ENCODE data around the gene KCNG2.
"Not testable (repeated sequence)": the region's sequence is repeated elsewhere in the genome, so short reads cannot be mapped to it uniquely, and the experiment has no call there.

The KCNG2 gene

DNA sequence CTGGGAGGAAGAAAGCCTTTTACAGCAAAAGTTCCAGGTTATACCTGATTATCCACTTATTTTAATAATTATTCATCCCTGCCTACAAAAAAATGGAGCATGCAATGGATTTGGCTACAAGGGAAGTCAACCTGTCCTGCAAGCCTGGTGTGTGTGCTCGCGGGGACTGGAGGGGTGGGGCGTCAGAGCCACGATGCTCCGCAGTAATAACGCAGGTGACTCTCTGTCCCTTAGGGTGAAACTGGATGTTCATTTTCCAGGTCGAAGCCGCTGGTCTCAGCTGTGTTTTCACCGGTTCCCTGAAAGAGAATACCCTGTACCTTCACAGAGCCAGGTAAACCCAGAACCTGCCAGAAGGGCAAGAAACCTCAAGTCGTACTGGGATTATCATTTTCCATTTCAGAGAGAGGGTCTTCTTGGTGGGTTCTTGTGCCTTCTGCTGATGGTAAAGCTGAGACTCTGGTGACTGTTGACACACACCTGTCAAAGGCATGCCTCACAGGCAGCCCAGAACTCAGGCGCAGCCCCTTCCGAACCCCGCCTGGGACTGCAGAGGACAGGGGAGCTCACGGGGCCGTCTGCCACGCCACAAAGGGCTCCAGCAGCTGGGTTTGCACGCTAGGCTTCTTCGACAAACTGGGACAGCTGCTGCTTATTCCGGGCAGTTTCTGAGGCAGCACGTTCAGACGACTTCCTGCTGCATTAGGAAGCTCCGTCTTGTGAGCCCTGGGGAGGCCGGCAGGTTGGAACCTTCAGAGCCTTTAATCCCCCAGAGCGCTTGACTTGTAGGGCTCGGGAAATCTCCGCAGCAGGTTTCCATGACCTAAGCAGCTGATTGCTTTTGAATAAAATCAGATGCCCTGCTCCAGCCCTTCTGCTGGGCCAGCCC lies 58.6 kb downstream of the KCNG2 start:
- DNase-seq: no peak

DNA sequence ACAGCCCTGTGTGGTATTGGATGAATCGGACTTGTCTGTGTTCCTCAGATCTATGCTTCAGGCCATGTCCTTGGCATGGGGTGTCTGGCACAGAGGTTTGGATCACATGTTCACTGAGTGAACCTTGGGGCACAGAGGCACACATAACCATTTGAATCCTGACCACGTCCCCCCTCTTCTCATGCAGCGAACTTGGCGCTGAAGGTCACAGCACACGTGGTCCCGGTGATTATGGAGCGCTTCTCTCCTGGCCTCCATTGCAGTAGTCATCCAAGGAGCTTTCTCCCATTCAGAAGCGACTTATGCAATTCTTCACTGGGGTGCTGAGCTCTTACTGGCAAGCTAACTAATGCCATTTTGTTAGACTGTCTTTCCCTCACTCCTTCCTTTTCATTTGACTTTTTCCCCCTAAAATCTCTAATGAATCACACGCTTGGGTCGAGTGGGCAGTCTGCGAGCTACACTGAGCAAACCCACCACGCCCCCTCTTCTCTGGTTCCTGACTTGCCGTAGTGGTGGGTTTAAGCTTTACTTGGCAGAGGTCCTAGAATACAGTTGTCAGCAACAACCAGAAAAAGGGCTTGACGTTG lies 59.4 kb downstream of the KCNG2 start:
- DNase-seq: no peak

DNA sequence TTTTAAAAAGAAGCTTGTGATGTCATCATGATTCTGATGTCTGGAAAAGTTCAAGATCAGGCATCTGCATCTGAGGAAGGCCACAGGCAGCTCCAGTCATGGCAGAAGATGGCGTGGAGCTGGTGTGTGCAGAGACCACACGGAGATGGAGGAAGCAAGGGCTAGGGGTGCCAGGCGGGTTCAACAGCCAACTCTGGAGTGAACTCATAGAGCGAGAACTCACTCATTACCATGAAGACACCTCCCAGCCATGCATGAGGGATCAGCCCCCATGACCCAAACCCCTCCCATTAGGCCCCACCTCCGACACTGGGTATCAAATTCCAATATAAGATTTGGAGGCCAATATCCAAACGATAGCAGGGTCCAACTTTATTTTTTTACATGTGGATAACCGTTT lies 61.6 kb downstream of the KCNG2 start:
- no peak for DNase-seq

DNA sequence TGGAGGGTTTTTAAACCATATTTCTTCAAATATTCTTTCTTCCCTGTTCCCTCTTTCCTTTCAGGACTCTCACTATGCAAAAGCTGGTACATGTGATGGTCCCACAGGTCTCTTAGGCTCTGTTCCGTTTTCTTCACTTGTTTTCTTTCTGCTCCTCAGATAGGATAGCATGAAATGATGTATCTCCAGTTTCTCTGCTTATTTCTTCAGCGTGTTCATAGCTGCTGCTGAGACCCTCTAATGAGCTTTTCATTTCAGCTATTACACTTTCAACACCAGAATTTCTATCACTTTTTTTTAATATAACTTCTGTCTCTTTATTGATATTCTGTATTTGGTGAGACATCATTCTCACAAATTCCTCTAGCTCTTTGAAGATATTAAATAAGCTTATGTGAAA lies 63.9 kb downstream of the KCNG2 start:
- DNase-seq: no peak

DNA sequence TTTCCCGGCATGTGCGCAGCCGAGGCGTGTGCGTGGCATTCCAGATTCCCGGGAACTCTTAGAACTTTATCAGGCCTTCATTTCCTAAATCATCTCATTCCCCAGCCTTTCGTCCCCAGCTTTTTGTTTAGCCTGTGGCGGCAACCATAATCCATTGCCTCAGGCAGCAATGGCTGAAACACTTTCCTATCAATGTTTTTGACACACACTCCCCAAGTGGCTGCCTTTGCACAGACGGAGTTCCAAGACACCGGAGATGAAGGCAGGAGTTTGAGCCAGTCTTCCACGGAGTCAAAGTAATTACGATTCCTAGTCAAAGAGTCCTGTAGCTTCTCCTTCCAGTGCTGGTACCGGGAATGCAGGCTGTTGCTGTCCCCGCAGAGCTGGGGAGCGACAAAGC lies 64.8 kb downstream of the KCNG2 start:
- DNase-seq: no peak

DNA sequence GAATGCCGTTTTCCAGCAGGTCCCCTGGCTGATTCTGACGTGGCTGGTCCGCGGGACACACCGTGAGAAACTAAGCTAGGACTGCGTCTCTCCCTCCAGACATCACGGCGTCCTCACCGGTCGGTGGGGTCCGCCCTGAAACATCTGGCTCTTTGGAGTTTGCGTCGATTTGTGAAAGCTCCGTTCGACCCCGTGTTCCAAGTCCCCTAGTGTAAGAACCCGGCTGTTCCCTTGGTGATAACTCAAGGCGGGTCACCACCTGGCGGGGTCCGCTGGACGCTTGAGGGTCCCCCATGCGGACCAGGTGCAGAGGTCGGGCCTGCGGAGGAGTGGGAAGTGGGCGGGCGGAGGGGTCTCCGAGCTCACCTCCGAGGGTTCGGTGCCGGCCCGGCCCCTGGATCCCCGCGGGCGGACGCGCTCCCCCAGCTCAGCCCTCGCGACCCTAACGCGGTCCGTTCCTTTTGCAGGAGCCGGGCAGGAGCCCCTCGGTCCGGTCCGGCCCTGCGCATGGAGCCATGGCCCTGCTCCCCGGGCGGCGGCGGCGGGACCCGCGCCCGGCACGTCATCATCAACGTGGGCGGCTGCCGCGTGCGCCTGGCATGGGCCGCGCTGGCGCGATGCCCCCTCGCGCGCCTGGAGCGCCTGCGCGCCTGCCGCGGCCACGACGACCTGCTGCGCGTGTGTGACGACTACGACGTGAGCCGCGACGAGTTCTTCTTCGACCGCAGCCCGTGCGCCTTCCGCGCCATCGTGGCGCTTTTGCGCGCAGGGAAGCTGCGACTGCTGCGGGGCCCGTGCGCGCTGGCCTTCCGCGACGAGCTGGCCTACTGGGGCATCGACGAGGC lies 65.6 kb downstream of the KCNG2 start:
- no peak for DNase-seq

DNA sequence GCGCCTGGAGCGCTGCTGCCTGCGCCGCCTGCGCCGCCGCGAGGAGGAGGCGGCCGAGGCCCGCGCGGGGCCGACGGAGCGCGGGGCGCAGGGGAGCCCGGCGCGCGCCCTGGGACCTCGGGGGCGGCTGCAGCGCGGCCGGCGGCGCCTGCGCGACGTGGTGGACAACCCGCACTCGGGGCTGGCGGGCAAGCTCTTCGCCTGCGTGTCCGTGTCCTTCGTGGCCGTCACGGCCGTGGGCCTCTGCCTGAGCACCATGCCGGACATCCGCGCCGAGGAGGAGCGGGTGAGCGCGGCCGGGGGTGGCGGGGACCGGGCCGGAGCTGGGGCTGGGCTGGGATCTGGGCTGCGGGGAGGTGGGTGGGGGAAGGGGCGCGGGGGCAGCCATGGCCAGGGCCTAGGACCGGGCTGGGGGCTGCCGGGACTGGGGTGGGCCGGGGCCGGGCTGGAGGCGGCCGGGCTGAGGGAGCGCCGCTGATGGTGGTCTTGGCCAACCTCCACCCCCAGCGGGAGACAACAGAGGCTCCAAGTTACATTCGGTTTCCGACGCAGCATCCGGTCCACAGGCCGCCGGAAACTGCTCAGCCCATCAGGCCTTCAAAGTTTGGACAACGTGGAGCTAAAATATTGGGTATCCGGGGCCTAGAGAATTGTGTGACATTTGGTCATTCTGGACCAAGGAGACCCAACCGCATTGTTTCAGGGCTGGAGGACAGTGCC lies 66.4 kb downstream of the KCNG2 start:
- no peak for DNase-seq

DNA sequence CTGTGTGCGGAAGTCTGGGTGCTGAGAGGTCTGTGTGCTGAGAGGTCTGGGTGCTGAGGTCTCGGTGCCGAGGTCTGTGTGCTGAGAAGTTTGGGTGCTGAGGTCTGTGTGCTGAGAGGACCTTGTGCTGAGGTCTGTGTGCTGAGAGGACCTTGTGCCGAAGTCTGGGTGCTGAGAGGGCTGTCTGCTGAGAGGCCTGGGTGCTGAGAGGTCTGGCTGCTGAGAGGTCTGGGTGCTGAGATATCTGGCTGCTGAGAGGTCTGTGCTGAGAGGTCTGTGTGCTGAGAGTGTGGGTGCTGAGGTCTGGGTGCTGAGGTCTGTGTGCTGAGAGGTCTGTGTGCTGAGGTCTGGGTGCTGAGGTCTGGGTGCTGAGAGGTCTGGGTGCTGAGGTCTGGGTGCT lies 67.2 kb downstream of the KCNG2 start:
- DNase-seq: not testable (repeated sequence)

DNA sequence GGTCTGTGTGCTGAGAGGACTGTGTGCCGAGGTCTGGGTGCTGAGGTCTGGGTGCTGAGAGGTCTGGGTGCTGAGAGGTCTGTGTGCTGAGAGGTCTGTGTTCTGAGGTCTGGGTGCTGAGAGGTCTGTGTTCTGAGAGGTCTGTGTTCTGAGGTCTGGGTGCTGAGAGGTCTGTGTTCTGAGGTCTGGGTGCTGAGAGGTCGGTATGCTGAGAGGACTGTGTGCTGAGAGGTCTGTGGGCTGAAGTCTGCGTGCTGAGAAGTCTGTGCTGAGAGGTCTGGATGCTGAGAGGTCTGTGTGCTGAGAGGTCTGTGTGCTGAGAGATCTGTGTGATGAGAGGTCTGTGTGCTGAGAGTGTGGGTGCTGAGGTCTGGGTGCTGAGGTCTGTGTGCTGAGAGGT lies 68.2 kb downstream of the KCNG2 start:
- DNase-seq: not testable (repeated sequence)

DNA sequence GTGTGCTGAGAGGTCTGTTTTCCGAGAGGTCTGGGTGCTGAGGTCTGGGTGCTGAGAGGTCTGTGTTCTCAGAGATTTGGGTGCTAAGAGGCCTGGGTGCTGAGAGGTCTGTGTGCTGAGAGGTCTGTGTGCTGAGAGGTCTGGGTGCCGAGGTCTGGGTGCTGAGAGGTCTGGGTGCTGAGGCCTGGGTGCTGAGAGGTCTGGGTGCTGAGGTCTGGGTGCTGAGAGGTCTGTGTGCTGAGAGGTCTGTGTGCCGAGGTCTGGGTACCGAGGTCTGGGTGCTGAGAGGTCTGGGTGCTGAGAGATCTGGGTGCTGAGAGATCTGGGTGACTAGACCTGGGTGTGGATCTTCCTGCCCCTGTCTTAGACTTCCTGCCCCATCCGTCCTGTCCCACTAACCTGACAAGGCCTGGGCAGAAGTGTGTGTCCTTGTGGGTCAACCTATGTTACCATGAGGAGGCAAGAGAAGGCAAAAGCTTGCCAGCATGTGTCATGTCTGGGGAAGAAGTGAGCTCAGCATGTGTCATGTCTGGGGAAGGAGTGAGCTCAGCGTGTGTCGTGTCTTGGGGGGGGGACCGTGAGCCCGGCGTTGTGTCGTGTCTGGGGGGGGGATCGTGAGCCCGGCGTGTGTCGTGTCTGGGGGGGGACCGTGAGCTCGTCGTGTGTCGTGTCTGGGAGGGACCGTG lies 69.3 kb downstream of the KCNG2 start:
- DNase-seq: no peak

DNA sequence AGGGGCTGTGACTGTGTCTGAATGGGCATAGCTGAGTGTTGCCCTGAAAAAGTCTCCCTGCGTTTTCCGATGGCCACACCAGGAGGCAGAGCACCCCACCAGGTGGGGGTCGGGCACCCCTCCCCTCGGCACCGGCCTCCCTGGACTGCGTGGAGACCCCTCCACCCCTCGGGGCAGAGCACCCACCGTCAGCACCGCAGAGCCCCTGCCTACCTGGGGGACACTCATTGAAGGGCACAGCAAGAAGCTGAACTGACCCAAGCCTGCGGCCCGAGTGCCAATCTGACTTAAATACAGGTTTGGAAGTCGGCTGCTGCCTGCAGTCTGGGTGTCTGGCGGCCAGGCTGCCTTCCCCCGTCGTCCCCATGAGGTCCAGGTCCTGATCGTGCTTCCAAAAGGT lies 69.9 kb downstream of the KCNG2 start:
- DNase-seq: no peak

DNA sequence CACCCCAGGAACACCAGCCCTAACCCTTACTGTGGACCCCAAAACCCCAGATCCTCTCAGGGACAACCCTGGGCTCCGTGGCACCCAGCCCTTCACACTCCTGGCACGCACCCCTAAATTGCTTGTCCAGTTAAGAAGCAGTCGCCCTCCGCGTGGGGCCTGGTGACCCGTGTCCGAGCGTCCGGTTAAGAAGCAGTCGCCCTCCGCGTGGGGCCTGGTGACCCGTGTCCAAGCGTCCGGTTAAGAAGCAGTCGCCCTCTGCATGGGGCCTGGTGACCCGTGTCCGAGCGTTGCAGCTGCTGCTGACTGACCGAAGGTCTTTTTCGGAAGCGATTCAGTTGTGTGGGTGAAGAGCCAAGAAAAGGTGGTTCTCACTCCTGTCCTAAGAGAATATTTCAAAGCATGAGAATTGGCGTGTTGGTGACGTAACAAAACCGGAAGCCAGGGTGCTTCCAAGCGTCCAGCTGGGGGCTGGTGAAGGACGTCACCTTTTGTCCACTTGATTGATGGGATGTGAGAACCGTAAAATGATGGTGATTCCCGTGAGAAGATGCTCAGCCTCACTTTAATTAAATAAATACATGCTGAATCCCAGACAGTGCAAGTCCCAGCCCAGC lies 70.5 kb downstream of the KCNG2 start:
- DNase-seq: no peak

DNA sequence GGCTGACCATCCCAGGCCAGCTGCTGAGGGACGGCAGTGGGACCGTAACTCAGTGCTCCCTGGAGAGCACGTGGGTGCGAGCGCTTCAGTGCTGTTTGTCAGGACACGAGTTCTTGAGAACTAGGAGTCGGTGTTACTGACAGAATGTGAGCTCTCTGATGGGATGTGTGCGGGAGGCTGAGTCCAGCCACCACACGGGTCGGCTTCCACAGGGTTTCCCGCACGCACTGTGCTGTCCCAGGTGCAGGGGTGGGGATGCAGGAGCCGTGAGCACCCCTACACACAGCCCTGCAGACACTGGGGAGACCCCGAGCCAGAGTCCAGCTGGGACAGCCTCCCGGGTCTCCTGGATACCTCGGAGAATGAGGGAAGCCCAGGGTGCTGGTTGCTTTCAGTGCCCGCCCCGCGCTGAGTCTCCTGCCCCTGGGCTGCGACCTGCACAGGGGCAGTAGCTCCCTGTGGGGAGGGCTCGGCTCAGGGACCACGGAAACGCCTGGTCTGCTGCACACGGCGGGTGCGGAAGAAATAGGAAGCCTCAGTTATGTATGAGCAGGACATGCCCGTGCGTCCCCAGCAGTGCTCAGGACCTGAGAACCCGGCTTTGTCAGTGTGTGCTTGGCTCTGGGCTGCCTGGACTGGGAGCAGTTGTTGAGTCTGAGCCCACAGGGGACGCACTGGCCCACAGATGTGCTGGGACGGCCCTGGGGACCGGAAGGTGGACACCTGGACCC lies 71.2 kb downstream of the KCNG2 start:
- no peak for DNase-seq

DNA sequence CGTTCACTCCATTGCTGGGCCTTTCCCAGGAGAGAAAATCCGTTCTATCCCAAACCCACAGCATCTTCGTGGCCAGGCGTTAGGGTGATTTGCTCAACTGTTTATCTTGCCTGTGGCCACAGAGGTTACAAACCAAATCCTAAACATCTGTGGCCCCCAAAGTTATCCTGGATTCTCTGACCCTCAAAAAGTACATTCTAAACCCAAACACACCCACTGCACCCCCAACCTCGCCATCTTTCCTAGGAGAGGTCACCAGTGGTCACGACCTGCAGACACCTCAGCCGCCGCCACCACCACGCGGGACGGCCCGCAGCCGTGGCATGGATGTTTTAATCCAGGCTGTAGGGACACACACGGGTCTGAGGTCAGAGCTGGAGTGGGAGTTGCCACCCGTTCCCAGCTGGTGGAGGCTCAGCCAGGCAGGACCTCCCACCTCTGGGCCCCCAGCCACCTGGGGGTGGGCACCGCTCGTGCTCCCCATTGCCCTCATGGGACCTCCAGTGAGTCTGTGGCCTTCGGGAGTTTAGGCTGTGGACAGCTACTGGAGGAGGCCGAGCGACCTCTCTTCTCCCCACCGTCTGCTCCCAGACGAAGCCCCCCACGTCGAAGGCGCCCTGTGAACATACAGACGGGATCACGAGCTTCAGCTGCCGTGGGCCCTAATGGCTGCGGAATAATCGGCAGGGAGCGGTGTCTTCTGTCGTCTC lies 72.0 kb downstream of the KCNG2 start:
- DNase-seq: no peak

DNA sequence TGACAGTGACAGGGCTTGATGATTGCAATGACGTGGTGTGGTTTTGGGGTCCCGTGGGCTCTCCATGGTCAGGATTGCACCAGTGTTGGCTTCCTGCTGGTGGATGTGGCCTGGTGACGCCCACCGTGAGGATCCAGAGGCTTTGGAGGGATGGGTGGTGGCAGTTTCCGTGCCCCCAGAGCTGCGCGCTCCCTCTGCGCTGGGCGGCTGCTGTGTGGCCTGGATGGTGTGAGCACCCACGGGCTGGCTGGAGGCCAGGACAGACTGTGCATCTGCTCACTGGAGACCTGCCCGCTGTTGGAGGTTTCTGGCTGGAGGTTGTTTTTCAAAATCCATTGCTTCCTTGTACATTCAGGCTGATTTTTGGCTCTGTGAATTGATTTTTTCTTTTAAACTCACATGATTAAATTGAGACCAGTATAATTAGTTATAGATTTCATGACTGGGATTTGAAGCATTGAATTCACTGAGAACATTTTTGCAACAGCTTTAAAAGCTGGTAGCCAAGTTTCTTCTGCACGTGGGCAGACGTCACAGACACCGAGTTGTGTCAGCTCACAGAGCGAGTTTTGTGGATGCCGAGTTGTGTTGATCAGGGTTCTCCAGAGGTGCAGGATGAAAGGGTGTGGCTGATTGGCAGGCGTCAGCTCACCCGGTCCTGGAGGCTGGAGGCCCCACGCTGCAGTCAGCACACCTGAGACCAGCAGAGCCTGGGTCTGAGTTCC lies 72.7 kb downstream of the KCNG2 start:
- DNase-seq: no peak

DNA sequence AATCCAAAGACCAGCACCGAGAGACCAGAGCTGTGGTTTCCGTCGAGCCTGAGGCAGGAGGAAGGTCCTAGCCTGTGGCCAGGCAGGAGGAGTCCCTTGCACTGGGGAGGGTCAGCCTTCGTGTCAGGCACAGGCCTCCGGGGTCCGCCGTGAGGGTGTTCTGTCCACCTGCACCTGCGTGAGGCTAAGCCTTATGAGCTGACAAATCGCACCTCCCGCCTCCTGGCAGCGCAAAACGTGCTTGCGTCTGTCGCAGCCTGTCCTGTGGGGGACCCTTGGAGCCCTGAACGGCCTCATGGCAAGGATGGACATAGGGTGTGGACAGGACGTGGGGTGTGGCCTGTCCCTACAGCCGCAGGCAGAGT lies 73.3 kb downstream of the KCNG2 start:
- no peak for DNase-seq

DNA sequence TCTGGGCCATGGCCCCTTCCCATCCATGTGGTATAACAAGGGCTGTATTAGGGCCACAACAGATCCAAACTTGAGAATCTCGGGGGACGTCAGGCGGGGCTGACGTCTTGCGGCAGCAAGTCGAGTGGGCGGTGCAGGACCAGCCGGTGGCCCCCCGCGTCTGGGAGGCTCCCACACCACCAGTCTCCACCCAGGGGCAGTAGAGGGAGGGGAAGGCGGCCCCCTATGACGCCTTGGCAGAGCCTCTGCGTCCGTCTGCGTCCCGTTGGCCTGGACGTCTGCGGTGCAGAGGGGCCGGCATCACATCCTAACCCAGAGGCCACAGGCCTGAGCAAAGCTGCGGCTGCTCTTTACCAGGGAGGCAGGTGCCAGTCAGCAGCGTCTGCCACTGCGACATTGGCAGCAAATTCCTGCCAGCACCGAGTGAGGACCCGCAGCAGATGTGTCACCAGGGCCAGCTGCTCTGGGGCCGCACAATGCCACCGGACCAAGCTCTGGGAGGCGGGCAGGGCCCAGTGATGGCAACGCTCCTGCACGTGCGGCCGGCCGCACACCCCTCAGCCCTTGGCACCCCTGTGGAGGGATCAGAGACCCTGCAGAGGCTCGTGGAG lies 73.8 kb downstream of the KCNG2 start:
- DNase-seq: no peak

DNA sequence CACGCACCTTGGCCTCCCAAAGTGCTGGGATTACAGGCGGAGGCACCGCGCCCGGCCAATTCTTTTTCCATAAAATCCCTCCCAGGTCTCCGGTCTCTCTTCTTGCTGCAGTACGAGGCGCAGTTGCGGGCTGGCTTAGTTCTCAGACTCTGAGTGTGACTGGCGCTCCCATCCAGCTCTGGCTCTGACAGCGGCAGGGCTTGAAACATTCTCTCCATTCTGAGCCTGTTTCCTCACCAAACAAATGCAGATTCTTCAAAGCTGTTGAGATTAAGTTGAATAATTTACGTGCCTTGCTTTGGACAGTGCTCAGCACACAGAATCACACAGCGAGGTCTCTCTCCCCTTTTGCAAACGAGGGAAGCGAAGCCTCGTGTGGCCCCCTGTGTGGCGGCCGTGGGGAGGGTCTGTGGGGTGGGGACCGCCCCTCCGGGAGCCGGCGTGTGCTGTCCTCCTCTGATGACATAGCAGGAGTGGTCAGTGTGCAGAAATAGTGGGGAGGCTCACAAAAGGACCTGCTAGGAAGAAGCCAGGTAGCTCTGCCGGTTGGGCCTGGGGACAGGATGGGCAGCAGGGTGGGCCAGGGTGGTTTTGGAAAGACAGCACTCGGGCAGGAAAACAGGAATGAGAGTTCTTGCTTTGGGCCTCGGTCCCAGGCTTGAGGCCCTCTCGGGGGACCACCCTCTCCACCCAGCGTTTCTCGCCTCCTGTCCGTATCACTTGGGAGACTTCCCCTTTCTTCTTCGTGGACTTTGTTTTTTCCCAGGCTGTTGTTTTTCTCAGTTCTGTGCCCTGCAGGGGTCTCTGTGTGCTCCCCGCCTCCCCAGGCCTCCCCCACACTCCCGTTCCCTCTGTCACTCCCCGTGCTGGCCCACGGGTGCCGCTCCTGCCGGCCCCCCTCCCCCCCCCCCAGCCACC lies 75.0 kb downstream of the KCNG2 start:
- no peak for DNase-seq
